Stomach smooth muscle (tissue), 2 donors: ENCODE data around the gene SAMD4B.
"Not testable (repeated sequence)": the region's sequence is repeated elsewhere in the genome, so short reads cannot be mapped to it uniquely, and the experiment has no call there.

ENCODE experiments used
- H3K27ac ChIP-seq: one replicate; pipeline ENCODE4 v1.7.0; 2013; ENCODE audit warnings: mild to moderate bottlenecking, low read length, inconsistent platforms
- H3K27me3 ChIP-seq, 2 donors: one replicate each; pipeline ENCODE4 v1.7.0; 2013; ENCODE audit warnings: low read length in 2 of 2; ENCODE audit not compliant: insufficient read depth in 2 of 2, control insufficient read depth in 1 of 2
- H3K36me3 ChIP-seq, 2 donors: one replicate each; pipeline ENCODE4 v1.7.0; 2013; ENCODE audit warnings: low read length in 2 of 2; ENCODE audit not compliant: control insufficient read depth in 2 of 2, insufficient read depth in 2 of 2
- H3K4me1 ChIP-seq: one replicate; pipeline ENCODE4 v1.7.0; 2013; ENCODE audit warnings: low read length; ENCODE audit not compliant: control insufficient read depth, insufficient read depth
- H3K4me3 ChIP-seq, 2 donors: one replicate each; pipeline ENCODE4 v1.7.0; 2013; ENCODE audit warnings: low read length in 2 of 2
- H3K9ac ChIP-seq, 2 donors: one replicate each; pipeline ENCODE4 v1.7.0; 2013; ENCODE audit warnings: low read length in 2 of 2, mild to moderate bottlenecking in 1 of 2
- H3K9me3 ChIP-seq, 2 donors: one replicate each; pipeline ENCODE4 v1.7.0; 2013; ENCODE audit warnings: low read length in 2 of 2; ENCODE audit not compliant: control insufficient read depth in 2 of 2
- donor health status: healthy.
- donor health status: Pancreatic carcinoma.

SAMD4B gene

GRCh38 chr19:39304185-39304513 is 38.1 kb upstream of the SAMD4B start:
- peaks cover 5% of the 10 kb centered on the region for H3K4me1 ChIP-seq
- H3K4me3 ChIP-seq, result no peak overlapping the region
- H3K27me3 ChIP-seq, result peaks cover 25 to 46% of the 10 kb centered on the region in 2 donors
- no peak overlapping the region for H3K9ac ChIP-seq
- H3K9me3 ChIP-seq, result no peaks in the 10 kb centered on the region
- no peaks in the 10 kb centered on the region for H3K36me3 ChIP-seq
- H3K27ac ChIP-seq, result no peak overlapping the region

GRCh38 chr19:39304701-39305571 is 37.3 kb upstream of the SAMD4B start:
- Histone ChIP-seq H3K4me3 (no peak overlapping the region), H3K9ac (no peak overlapping the region), H3K27me3 (peaks cover 25 to 44% of the 10 kb centered on the region in 2 donors), H3K4me1 (peaks cover 5% of the 10 kb centered on the region), H3K36me3 (no peaks in the 10 kb centered on the region), H3K9me3 (no peaks in the 10 kb centered on the region), H3K27ac (no peak overlapping the region)

- H3K27me3 ChIP-seq, result peaks cover 25 to 43% of the 10 kb centered on the region in 2 donors
- H3K4me3 ChIP-seq, result no peak overlapping the region
- H3K27ac ChIP-seq, result no peak overlapping the region
- H3K4me1 ChIP-seq, result peaks cover 5% of the 10 kb centered on the region
- H3K9ac ChIP-seq, result no peak overlapping the region
- no peaks in the 10 kb centered on the region for H3K36me3 ChIP-seq
- no peaks in the 10 kb centered on the region for H3K9me3 ChIP-seq
These were observed 36.1 kb upstream of the SAMD4B start for GRCh38 chr19:39306075-39306474.

- peaks cover 5% of the 10 kb centered on the region for H3K4me1 ChIP-seq
- no peak overlapping the region for H3K9ac ChIP-seq
- H3K27me3 ChIP-seq, result peaks cover 25 to 43% of the 10 kb centered on the region in 2 donors
- peaks cover 0 to 3% of the 10 kb centered on the region in 2 donors for H3K36me3 ChIP-seq
- no peaks in the 10 kb centered on the region for H3K9me3 ChIP-seq
- H3K4me3 ChIP-seq, result no peak overlapping the region
- H3K27ac ChIP-seq, result no peak overlapping the region
These were observed 35.0 kb upstream of the SAMD4B start for GRCh38 chr19:39307046-39307821.

- peaks cover 25 to 43% of the 10 kb centered on the region in 2 donors for H3K27me3 ChIP-seq
- H3K4me3 ChIP-seq, result no peak overlapping the region
- peaks cover 5% of the 10 kb centered on the region for H3K4me1 ChIP-seq
- no peaks in the 10 kb centered on the region for H3K9me3 ChIP-seq
- H3K9ac ChIP-seq, result no peak overlapping the region
- peaks cover 0 to 3% of the 10 kb centered on the region in 2 donors for H3K36me3 ChIP-seq
- H3K27ac ChIP-seq, result no peak overlapping the region
These were observed 34.2 kb upstream of the SAMD4B start for GRCh38 chr19:39307822-39308530.

- Histone ChIP-seq H3K9ac (no peak overlapping the region), H3K9me3 (no peaks in the 10 kb centered on the region), H3K27me3 (peaks cover 25 to 37% of the 10 kb centered on the region in 2 donors), H3K4me3 (no peak overlapping the region), H3K27ac (no peak overlapping the region), H3K4me1 (peaks cover 5% of the 10 kb centered on the region), H3K36me3 (peaks cover 0 to 8% of the 10 kb centered on the region in 2 donors)
These were observed 33.5 kb upstream of the SAMD4B start for GRCh38 chr19:39308531-39309304.

- H3K4me3 ChIP-seq, H3K4me1 ChIP-seq, H3K36me3 ChIP-seq, H3K9ac ChIP-seq, H3K27ac ChIP-seq, H3K9me3 ChIP-seq: not testable (repeated sequence)
- H3K27me3 ChIP-seq, result peaks cover 22 to 34% of the 10 kb centered on the region in 2 donors
These were observed 32.9 kb upstream of the SAMD4B start for GRCh38 chr19:39309305-39309670.

- H3K4me3 ChIP-seq, result no peak overlapping the region
- no peak overlapping the region for H3K27ac ChIP-seq
These were observed 31.5 kb upstream of the SAMD4B start for GRCh38 chr19:39310558-39311311.

GRCh38 chr19:39314016-39314728 is 28.0 kb upstream of the SAMD4B start:
- Histone ChIP-seq H3K4me1 (peaks cover 2% of the 10 kb centered on the region), H3K27me3 (peaks cover 0 to 3% of the 10 kb centered on the region in 2 donors), H3K27ac (no peak overlapping the region), H3K9ac (no peak overlapping the region), H3K9me3 (no peaks in the 10 kb centered on the region), H3K4me3 (no peak overlapping the region), H3K36me3 (peaks cover 0 to 10% of the 10 kb centered on the region in 2 donors)

More at GRCh38 chr19:39310558-39311311, 31.5 kb upstream of the SAMD4B start:
- peaks cover 21 to 23% of the 10 kb centered on the region in 2 donors for H3K27me3 ChIP-seq
- H3K9ac ChIP-seq, result no peak overlapping the region
- H3K36me3 ChIP-seq, result peaks cover 0 to 10% of the 10 kb centered on the region in 2 donors
- peaks cover 5% of the 10 kb centered on the region for H3K4me1 ChIP-seq
- H3K9me3 ChIP-seq, result no peaks in the 10 kb centered on the region
